Activated CD4-positive, alpha-beta memory T cell treated with anti-CD3 and anti-CD28 coated beads for 36 hours (primary cell): Measurements from ENCODE around the gene ATG9A. TPM values are rescaled to one million over a fixed set of nuclear protein-coding genes. Genes with fewer than 3 reads are reported as not detected.

ENCODE experiments used
- CTCF ChIA-PET: fragments of 350-600 bp; sonication (Branson Sonifier 250); formaldehyde crosslinking; loops from one replicate; lab custom pipeline; 2021; ENCODE audit warnings: antibody characterized with exemption, inconsistent platforms; lab: Charles Lee
- POLR2A ChIA-PET: fragments of 350-600 bp; sonication (Branson Sonifier 250); formaldehyde crosslinking; loops from one replicate; lab custom pipeline; 2021; ENCODE audit warnings: antibody characterized with exemption; lab: Charles Lee
- DNase-seq: peaks from one replicate; pipeline ENCODE4 v3.0.0-alpha.2; 2020
- H3K27ac Mint-ChIP-seq: one replicate; pipeline ENCODE4 v1.8.0; 2021; ENCODE audit warnings: mixed read lengths
- H3K27me3 Mint-ChIP-seq: one replicate; pipeline ENCODE4 v1.8.0; 2021; ENCODE audit warnings: mixed read lengths
- H3K36me3 Mint-ChIP-seq: one replicate; pipeline ENCODE4 v1.8.0; 2021; ENCODE audit warnings: mixed read lengths
- H3K4me1 Mint-ChIP-seq: one replicate; pipeline ENCODE4 v1.8.0; 2021; ENCODE audit warnings: low read depth, mixed read lengths
- H3K4me3 Mint-ChIP-seq: one replicate; pipeline ENCODE4 v1.8.0; 2021; ENCODE audit warnings: mild to moderate bottlenecking, mixed read lengths
- H3K9me3 Mint-ChIP-seq: one replicate; pipeline ENCODE4 v1.8.0; 2021; ENCODE audit warnings: mixed read lengths
- intact Hi-C: fragments of 100-400 bp; cut with micrococcal nuclease; formaldehyde crosslinking; loops from one replicate; pipeline ENCODE4 v1.15.1; 2023
- total RNA-seq, 2 experiments: library from RNA; stranded (reverse); gene quantifications; one replicate each; pipeline ENCODE4 v1.2.3, GENCODE V29; 2021

Gene ATG9A
- total RNA-seq, 2 experiments from 2014 or later, result 34.7 to 39.5 TPM

DNA sequence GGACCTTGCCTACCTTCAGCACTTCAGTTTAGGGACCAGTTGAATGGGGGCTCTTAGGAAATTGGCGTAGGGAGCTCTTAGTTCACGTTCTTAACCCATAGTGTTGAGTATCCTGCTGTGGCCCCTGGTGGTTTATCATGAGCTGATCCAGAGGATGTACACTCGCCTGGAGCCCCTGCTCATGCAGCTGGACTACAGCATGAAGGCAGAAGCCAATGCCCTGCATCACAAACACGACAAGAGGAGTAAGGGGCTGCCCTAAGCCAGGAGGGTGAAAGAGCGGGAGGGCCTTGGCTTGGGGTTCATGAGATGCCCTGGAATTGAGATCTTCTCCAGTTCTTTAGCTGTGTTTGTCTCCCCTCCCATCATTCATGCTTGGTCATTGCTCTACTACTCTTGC, 48.5 kb downstream of the ATG9A start:
- ChIA-PET CTCF (interaction anchor here (1.1 to 1.6 kb wide), 2 partner anchors 11 to 22 kb away, joined by 5 read pairs; partner anchors contain the start of gene SLC23A3), POLR2A (interaction anchor here (1.1 to 2.1 kb wide), 2 partner anchors 16 to 25 kb away, joined by 3 to 7 read pairs; partner anchors contain the start of gene ZFAND2B)
- intact Hi-C loops, result no loop called here
- peaks cover 17% of the 10 kb centered on the region for H3K36me3 Mint-ChIP-seq
- no peak for DNase-seq
- no peak overlapping the region for H3K4me3 Mint-ChIP-seq
- H3K27ac Mint-ChIP-seq, result peak overlapping the region; percentile 72
- peaks cover 34% of the 10 kb centered on the region for H3K4me1 Mint-ChIP-seq
- no peaks in the 10 kb centered on the region for H3K9me3 Mint-ChIP-seq
- H3K27me3 Mint-ChIP-seq, result no peaks in the 10 kb centered on the region

DNA sequence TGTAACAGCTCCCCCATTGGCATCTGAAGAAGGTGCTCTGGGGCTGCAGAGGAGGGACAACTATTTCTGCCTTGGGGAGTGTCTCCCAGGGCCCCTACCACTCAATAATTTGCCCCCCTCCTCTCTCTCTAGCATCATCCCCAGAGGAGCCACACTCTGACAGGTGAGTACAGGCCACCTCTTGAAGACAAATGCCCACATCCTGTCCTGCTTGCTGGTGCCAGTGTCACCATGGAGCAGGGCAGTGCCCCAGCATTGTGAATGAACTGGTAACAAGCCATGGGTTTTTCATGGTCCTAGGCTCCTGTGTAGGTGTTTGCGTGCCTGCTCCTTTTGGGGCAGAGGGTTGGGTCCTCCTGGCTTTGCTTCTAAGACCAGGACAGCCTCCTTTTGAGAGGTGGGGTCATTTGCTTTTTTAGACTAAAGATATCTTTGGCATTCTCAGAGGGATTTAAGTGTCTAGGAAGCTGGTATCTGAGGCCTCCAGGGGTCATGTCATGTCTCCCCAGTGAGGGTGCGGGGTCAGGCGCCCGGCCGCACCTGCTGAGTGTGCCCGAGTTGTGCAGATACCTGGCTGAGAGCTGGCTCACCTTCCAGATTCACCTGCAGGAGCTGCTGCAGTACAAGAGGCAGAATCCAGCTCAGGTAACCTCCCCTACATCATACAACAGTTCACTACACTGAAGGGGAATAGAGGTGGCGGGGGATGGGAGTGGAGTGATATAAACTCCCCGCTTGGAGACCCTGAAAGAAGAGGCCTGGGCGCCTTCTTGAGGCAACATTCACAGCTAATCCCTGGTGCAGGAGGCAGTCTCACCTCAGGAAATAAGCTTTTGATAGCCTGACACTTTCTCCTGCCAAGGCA, 49.6 kb downstream of the ATG9A start:
- Mint-ChIP-seq H3K9me3 (no peaks in the 10 kb centered on the region), H3K4me1 (peaks cover 44% of the 10 kb centered on the region), H3K27me3 (no peaks in the 10 kb centered on the region), H3K4me3 (peak overlapping the region; percentile 84), H3K36me3 (peaks cover 17% of the 10 kb centered on the region), H3K27ac (peak overlapping the region; percentile 68)
- intact Hi-C loops, result loop anchor here (10.0 kb wide), 3 partner anchors 365 to 895 kb away; partner anchors contain the start of genes CHPF, TMEM198 and TTLL4
- no peak for DNase-seq
- POLR2A ChIA-PET, result interaction anchor here (0.6 to 1.3 kb wide), 2 partner anchors 14 to 26 kb away, joined by 3 to 4 read pairs; no protein-coding TSS in a partner anchor
- CTCF ChIA-PET, result interaction anchor here (0.8 to 1.8 kb wide), 4 partner anchors 20 to 115 kb away, joined by 3 to 7 read pairs (median 3); partner anchors contain the start of gene ZFAND2B

DNA sequence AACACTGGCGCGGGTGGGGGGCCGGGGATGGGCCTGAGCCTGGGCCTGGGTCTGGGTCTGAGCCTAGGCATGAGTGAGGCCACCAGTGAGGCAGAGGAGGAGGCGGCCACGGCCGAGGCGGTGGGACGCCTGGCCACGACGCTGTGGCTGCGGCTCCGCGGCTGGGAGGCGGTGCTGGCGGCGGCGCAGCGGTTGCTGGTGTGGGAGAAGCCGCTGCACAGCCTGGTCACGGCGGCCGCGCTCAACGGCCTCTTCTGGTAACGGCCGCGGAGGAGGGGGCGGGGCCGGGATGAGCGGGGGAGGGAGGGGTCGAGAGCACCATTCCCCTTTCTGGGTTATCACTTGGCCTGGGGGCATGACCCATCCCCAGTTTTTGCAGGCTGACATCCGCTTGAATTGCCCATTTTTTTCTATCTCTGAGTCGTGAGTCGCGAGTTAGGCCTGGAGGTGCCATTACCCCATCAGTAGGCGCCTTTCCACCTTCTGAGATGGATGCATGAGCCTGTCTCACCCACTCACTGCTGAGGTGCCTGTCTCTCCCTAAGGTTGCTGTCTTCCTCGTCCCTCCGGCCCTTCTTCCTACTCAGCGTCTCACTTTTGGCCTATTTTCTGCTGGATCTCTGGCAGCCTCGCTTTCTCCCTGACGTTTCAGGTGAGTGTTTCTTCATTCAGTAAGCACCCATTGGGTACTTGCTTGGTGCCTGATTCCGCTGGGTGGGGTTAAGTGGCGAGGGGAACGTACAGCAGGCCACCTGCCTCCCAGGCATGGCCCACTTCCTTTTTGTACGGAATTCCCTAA, 50.9 kb downstream of the ATG9A start:
- DNase-seq, result peak; percentile 61
- ChIA-PET CTCF (interaction anchor here (1.0 to 1.8 kb wide), 2 partner anchors 19 to 28 kb away, joined by 3 to 7 read pairs; partner anchors contain the start of gene ZFAND2B), POLR2A (interaction anchor here (1.3 kb wide), 1 partner anchor 27 kb away, joined by 3 read pairs; no protein-coding TSS in a partner anchor)
- Mint-ChIP-seq H3K4me1 (peaks cover 54% of the 10 kb centered on the region), H3K27me3 (no peaks in the 10 kb centered on the region), H3K9me3 (no peaks in the 10 kb centered on the region), H3K27ac (peak overlapping the region; percentile 68), H3K36me3 (peaks cover 26% of the 10 kb centered on the region), H3K4me3 (peak overlapping the region; percentile 84)
- intact Hi-C loops, result loop anchor here (1.0 to 10.0 kb wide), 5 partner anchors 9 to 894 kb away; partner anchors contain the start of genes CHPF, TMEM198 and TTLL4

DNA sequence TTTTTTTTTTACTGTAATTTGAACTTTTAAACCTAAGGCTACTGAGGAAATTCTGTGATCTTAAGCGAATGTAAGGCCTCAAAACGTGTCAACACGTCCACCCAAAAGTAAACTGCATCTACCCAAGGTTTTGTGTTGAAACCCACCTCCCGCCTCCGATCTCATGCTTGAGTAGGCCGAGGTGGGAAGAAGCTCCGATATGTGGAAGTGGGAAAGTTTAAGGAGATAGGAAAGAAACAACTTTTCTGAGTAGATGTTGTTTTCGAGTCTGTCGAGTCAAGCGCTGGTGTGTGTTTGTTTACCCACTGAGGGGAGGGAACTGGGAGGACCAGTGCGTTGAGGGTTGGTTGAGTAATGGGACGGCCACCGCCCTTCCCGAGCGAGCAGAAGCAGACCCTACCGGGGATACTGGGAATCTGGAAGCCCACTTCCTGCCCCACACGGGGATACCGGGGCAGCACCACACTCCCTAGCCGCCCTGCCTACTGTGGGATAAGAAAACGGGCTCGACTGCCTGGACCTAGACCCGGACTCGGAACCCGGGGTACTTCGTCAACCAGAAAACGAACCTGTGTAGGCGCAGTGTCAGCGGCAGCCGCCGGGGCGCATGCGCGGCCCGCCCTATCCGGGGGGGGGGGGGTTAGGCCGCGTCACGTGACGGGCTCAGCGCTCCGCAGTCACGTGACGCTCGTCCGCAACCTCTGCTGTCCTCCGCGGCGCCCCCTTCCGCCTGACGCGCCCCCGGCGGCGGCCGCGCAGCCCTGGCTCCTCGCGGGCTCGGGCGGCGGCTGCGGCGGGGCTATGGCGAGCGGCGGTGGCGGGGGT, 51.7 kb downstream of the ATG9A start, which contains the start of gene RETREG2:
Gene RETREG2, plus strand, starts transcription at position 724 of the 825 bp plus-strand sequence. Its CDS starts 78 bp downstream, at position 802.
- ChIA-PET CTCF (interaction anchor here (3.0 to 4.7 kb wide), 2 partner anchors 20 to 68 kb away, joined by 14 to 42 read pairs; partner anchors contain the start of genes GLB1L, NHEJ1 and STK16), POLR2A (interaction anchor here (1.0 to 2.5 kb wide), 7 partner anchors 18 to 268 kb away, joined by 3 to 26 read pairs (median 6); partner anchors contain the start of genes DNPEP, TUBA4B and ZFAND2B)
- H3K4me3 Mint-ChIP-seq, result peak within 1 kb of the TSS; percentile 95
- H3K27me3 Mint-ChIP-seq, result no peaks in the 10 kb centered on the region
- peaks cover 27% of the 10 kb centered on the region for H3K36me3 Mint-ChIP-seq
- peak within 1 kb of the TSS; percentile 99 for H3K27ac Mint-ChIP-seq
- peaks cover 52% of the 10 kb centered on the region for H3K4me1 Mint-ChIP-seq
- intact Hi-C loops, result loop anchor here (1.0 to 10.0 kb wide), 12 partner anchors 10 to 893 kb away; partner anchors contain the start of genes ANKZF1, ATG9A, CHPF and CTDSP1
- H3K9me3 Mint-ChIP-seq, result no peaks in the 10 kb centered on the region
- peak; percentile 86 for DNase-seq

DNA sequence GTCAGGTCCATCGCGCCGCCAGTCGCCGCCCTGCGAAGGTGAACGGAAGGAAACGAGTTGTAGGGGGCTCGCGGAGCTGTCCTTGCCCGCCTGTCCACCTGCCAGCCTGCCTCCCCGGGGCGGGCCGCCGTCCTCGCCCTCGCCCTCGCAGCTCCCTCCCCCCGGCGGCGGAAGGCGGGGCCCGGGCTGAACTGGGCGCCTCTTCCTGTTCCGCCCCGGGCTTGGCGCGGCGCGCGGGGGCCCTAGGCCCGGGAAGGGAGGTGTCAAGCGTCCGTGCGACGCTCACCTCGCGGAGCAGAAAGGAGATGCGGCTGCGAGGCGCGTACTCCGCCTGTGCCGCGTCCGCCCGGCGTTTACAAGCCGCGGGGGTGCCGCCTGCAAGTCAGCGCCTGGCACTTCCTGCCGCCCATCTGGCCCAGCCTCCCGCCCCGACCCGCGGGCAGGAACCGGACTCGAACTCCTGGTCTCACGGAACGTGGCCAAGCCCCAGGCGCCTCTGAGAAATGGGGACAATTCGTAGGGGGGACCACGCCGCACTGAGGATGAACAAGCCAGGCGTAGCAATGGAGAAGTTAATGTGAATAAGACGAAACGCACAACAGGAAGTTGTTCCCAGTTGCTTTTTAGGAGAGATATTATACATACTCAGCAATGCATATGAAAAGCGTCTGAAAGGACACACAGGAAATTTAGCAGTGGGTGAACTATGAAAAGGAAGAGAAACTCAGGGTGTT, 52.5 kb downstream of the ATG9A start, which contains the start of gene CNPPD1:
Gene CNPPD1, minus strand, starts transcription at position 108 of the 734 bp plus-strand sequence. Its CDS starts 97 bp downstream, at position 11.
- H3K4me3 Mint-ChIP-seq, result peak within 1 kb of the TSS; percentile 95
- H3K9me3 Mint-ChIP-seq, result no peaks in the 10 kb centered on the region
- H3K27me3 Mint-ChIP-seq, result no peaks in the 10 kb centered on the region
- peaks cover 30% of the 10 kb centered on the region for H3K36me3 Mint-ChIP-seq
- DNase-seq, result peak; percentile 91
- peaks cover 52% of the 10 kb centered on the region for H3K4me1 Mint-ChIP-seq
- CTCF ChIA-PET, result interaction anchor here (0.8 to 4.7 kb wide), 12 partner anchors 12 to 147 kb away, joined by 3 to 42 read pairs (median 8); partner anchors contain the start of genes ABCB6, DNAJB2, GLB1L and NHEJ1
- H3K27ac Mint-ChIP-seq, result peak within 1 kb of the TSS; percentile 99
- POLR2A ChIA-PET, result interaction anchor here (0.6 to 2.6 kb wide), 21 partner anchors 11 to 268 kb away, joined by 3 to 26 read pairs (median 5); partner anchors contain the start of genes ANKZF1, ATG9A, DNAJB2 and DNPEP
- intact Hi-C loops, result loop anchor here (1.0 to 10.0 kb wide), 10 partner anchors 17 to 892 kb away; partner anchors contain the start of genes ANKZF1, ATG9A, CHPF and CTDSP1

DNA sequence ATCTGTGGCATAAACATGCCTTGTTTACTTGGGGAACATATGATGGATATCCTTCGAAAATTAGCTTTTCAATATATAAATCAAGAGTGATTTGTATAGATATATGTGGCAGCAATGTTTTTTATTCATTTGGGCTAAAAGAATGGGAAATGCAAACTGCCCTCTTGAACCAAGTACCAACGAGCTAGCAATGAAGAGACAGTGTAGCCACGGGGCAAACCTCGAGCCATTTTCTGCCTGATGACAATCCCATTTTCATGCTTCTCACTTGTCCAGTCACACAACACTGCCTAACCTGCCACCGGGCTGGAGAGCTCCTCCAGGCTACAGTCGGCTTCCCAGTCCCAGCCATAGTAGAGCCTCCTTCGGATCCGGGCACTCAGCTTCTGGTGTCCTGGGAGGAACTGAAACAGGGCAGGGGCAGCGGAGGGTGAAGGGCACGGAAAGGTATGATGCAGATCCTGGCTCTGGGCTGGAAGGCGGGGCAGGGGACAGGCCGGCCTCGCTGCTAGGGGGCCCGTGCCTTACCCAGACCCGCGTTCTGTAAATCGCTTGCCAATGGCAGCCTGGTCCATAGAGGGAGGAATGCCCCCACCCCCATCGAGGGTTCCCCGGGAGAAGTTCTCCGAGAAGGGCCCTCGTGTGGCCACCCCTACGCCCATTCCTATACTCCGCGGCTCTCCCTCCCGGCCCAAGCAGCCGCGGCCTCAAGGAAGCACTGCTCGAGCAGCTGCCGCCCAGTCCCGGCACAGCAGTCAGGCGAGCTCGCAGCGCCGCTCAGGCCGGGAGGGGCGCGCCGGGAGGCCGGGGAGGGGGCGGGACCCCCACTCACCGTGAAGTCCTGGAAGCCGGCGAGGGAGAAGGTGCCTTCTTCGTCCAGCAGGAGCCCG, 53.3 kb downstream of the ATG9A start:
- POLR2A ChIA-PET, result interaction anchor here (0.6 to 2.6 kb wide), 21 partner anchors 10 to 267 kb away, joined by 3 to 26 read pairs (median 5); partner anchors contain the start of genes ANKZF1, ATG9A, DNAJB2 and DNPEP
- DNase-seq, result peak; percentile 51
- Mint-ChIP-seq H3K27me3 (no peaks in the 10 kb centered on the region), H3K9me3 (no peaks in the 10 kb centered on the region), H3K27ac (peak overlapping the region; percentile 84), H3K4me3 (peak overlapping the region; percentile 95), H3K36me3 (peaks cover 29% of the 10 kb centered on the region), H3K4me1 (peaks cover 49% of the 10 kb centered on the region)
- CTCF ChIA-PET, result interaction anchor here (0.7 to 4.7 kb wide), 18 partner anchors 9 to 163 kb away, joined by 3 to 42 read pairs (median 4); partner anchors contain the start of genes ABCB6, DNAJB2, GLB1L and NHEJ1
- intact Hi-C loops, result loop anchor here (2.0 to 10.0 kb wide), 5 partner anchors 119 to 891 kb away; partner anchors contain the start of genes CHPF, CTDSP1, TMEM198 and TTLL4

DNA sequence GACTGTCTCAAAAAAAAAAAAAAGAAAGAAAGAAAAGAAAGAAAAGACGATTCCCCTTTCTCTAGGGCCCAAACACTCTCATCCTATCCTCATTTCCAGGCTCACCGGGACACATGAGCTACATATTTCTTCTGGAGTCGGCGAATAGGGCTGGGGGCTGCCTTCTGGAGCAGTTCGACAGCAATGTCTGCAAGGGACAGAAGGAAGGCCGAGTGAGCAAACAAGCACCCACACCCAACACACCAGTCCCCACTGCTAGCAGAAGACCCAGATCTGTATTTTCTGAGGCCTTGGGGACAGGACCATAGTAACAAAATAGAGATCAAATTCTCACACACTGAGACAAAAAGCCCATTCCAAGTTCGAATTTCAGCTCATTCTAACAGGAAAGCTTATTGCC, 54.0 kb downstream of the ATG9A start:
- POLR2A ChIA-PET, result interaction anchor here (0.6 to 2.6 kb wide), 10 partner anchors 9 to 104 kb away, joined by 3 to 26 read pairs (median 7); partner anchors contain the start of genes ANKZF1, ATG9A, DNAJB2 and GLB1L
- DNase-seq, result no peak
- Mint-ChIP-seq H3K4me3 (peak overlapping the region; percentile 95), H3K36me3 (peaks cover 26% of the 10 kb centered on the region), H3K27ac (peak overlapping the region; percentile 84), H3K4me1 (peaks cover 47% of the 10 kb centered on the region), H3K27me3 (no peaks in the 10 kb centered on the region), H3K9me3 (no peaks in the 10 kb centered on the region)
- intact Hi-C loops, result loop anchor here (10.0 kb wide), 3 partner anchors 369 to 891 kb away; partner anchors contain the start of genes CHPF, TMEM198 and TTLL4
- CTCF ChIA-PET, result interaction anchor here (0.7 to 4.7 kb wide), 15 partner anchors 9 to 163 kb away, joined by 3 to 42 read pairs (median 5); partner anchors contain the start of genes ABCB6, DNAJB2, GLB1L and NHEJ1

DNA sequence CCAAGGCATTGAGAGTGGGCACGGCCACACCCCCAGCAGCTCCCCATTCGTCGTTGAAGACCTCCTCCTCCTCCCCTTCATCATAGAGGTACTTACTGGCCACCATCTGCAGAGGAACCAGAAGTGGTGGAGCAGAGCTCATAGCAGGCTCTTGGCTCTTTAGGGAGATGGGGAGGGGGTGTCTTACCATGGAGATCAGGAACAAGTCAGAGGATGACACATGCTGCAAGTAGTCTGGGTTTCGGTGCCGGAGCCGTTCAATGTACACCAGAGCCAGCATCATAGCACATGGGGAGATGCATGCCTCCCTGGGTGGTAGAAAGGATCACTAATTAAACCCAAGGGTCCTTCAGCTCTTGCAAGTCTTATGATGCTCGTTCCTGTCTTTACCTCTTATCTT, 54.6 kb downstream of the ATG9A start:
- H3K27ac Mint-ChIP-seq, result peak overlapping the region; percentile 28
- H3K4me3 Mint-ChIP-seq, result no peak overlapping the region
- CTCF ChIA-PET, result interaction anchor here (0.9 to 4.7 kb wide), 12 partner anchors 8 to 145 kb away, joined by 3 to 42 read pairs (median 6); partner anchors contain the start of genes DNAJB2, GLB1L, NHEJ1 and STK16
- H3K27me3 Mint-ChIP-seq, result no peaks in the 10 kb centered on the region
- H3K4me1 Mint-ChIP-seq, result peaks cover 46% of the 10 kb centered on the region
- intact Hi-C loops, result loop anchor here (10.0 kb wide), 3 partner anchors 370 to 890 kb away; partner anchors contain the start of genes CHPF, TMEM198 and TTLL4
- H3K9me3 Mint-ChIP-seq, result no peaks in the 10 kb centered on the region
- POLR2A ChIA-PET, result interaction anchor here (0.6 to 2.6 kb wide), 3 partner anchors 10 to 70 kb away, joined by 3 to 10 read pairs (median 6); partner anchors contain the start of genes GLB1L, STK16 and ZFAND2B
- peaks cover 26% of the 10 kb centered on the region for H3K36me3 Mint-ChIP-seq
- no peak for DNase-seq
